Prostate gland (tissue), 2 donors: Measurements from ENCODE around the gene RRP1B.

ENCODE experiments used
- POLR2AphosphoS5 ChIP-seq: sonication (generic); formaldehyde crosslinking; IDR thresholded peaks from one replicate; pipeline ENCODE4 v1.6.1; 2017; ENCODE audit warnings: antibody characterized with exemption
- TF ChIP-seq, protein P1 (sequence below), 4 experiments: fragments of 200-600 bp in 2 of 4; fragments of 450-650 bp in 2 of 4; sonication (generic) in 2 of 4; IDR thresholded peaks; 1 replicate in 3 of 4; 2 replicates in 1 of 4; pipeline ENCODE4 v1.5.1; 2016 to 2019; ENCODE audit warnings: antibody characterized with exemption in 4 of 4, mild to moderate bottlenecking in 2 of 4, moderate library complexity in 2 of 4

DNA sequence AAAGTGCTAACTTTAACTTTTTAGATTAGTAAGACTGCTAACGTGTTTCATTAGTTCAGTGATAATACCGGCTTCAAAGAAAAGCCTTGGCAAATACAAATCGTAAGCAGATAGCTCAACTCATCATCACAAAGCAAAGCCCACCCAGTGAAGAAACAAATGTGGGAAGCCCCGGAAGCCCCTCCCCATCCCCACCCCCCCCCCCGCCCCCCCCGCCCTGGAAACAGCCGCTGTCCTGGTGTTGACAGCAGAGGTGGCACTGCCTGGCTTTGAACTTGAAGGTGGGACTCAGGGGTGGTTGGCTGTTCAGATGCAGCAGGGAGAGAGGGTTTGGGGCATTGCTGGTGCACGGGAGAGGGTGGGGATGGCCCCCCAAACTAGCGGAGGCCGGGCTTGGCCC is 73.7 kb downstream of the RRP1B start:
- TF ChIP-seq, protein P1, sequence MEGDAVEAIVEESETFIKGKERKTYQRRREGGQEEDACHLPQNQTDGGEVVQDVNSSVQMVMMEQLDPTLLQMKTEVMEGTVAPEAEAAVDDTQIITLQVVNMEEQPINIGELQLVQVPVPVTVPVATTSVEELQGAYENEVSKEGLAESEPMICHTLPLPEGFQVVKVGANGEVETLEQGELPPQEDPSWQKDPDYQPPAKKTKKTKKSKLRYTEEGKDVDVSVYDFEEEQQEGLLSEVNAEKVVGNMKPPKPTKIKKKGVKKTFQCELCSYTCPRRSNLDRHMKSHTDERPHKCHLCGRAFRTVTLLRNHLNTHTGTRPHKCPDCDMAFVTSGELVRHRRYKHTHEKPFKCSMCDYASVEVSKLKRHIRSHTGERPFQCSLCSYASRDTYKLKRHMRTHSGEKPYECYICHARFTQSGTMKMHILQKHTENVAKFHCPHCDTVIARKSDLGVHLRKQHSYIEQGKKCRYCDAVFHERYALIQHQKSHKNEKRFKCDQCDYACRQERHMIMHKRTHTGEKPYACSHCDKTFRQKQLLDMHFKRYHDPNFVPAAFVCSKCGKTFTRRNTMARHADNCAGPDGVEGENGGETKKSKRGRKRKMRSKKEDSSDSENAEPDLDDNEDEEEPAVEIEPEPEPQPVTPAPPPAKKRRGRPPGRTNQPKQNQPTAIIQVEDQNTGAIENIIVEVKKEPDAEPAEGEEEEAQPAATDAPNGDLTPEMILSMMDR (IDR thresholded peaks at IDR 0.05): no peak
- no peak for TF ChIP-seq POLR2AphosphoS5
